HG03354 (cell line): ENCODE measurements around the gene WWC1.
"Not testable (repeated sequence)": the region's sequence is repeated elsewhere in the genome, so short reads cannot be mapped to it uniquely, and the experiment has no call there.

Experiments used
- ATAC-seq: cut with Tn5 transposase; IDR thresholded peaks from one replicate; pipeline ENCODE4 v1.9.1; 2021; ENCODE audit warnings: mild to moderate bottlenecking; ENCODE audit not compliant: unreplicated experiment, poor library complexity, severe bottlenecking

Gene WWC1

GRCh38 chr5:168426007-168426863 is 134.8 kb downstream of the WWC1 start:
- no peak for ATAC-seq

DNA sequence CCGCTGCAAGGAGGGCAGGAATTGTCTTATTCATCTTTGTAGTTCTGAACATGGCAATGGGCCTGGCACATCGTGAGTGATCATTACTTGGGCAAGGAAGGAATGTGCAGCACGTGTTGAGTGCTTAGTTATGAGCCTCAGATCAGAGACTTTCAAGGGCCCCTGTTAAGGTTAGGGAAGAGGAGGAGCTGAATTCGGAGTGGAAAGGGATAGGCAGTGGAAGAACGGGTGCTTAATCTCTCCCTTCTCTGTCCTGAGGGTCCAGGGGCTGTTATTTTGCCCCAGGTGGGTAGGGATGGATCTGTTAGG is 135.4 kb downstream of the WWC1 start:
- no peak for ATAC-seq

DNA sequence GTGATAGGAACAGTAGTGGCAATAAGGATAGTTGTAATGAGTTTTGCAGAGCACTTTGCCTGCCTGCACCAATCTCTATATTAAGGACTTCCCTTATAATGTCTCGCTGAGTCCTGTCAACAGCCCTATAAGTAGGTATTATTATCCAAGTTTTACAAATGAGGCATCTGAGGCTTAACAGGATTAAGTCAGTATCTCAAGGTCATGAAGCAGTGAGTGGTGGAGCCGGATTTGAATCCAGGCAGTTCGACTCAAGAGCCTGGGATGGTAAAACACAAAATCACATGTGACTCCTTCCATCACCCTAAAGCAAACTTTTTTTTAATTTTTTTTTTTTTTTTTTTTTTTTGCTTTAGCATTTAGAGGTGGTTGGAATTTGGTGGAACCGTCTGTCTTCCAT is 135.8 kb downstream of the WWC1 start:
- ATAC-seq, result no peak

- ATAC-seq, result no peak
These were observed 137.1 kb downstream of the WWC1 start for GRCh38 chr5:168428552-168428951.

GRCh38 chr5:168430296-168430695 is 138.9 kb downstream of the WWC1 start:
- ATAC-seq, result no peak

DNA sequence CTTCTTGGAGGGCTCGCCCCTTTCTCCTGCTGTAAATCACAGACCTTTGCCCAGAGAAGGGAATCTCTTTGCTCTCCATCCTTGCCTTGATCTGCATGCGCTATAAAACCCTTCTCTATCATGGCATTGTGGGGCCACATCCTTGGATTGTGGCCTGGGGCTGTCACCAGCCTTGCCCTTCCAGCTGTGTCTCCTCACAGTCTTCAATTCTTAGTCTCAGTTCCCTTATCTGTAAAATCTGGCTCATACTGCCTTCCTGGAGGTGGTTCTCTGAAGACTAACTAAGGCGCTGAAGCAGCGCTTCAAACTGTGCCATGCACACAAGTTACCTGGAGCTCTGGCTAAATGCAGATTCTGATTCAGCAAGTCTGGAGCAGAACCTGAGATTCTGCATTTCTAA is 141.5 kb downstream of the WWC1 start:
- ATAC-seq, result peak; percentile 82

DNA sequence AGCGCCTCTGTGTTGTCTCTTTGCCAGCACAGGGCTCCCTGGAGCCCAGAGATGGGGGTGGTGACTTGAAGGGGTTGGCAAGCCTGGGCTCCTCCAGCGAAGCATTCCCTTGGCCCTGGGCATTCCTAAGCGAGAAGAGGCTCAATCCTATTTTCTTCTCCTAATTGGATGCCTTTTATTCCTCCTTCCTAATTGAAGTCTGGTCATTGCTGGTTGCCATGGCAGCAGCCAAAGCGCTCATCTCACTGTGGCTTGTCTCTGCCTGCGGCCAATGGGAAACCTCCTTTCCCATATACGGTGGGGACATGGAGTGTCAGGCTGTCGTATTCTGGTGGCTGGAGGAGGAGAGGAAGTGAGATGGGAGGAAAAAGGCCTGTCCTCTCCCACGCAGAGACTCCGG is 142.6 kb downstream of the WWC1 start:
- no peak for ATAC-seq

DNA sequence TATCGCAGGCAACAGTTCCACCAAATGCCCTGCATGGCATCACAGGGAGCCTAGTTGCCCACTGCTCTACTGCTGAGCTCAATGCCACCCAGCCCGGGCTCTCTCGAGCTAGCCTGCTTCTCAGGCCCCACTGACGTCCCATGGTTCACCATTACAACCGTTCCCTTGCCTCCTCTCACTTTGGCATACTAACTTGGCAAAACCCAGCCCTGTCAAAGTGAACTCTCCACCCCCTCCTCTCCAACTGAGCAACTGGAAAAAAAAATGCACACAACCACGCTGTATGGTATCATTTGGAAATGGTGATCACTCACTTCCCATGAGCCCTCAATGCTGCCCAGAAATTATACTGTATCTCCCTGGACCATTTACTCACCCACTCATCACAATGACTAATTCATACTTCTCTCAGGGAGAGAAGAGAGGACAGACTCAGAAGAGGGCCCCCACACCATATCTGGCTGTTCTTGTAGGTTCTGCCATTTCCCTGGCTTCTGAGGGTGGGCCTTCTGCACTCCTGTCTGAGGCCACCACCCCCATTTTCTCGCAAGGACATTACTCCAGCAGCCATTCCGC is 143.4 kb downstream of the WWC1 start:
- ATAC-seq, result no peak

GRCh38 chr5:168435340-168435739 is 143.9 kb downstream of the WWC1 start:
- not testable (repeated sequence) for ATAC-seq

DNA sequence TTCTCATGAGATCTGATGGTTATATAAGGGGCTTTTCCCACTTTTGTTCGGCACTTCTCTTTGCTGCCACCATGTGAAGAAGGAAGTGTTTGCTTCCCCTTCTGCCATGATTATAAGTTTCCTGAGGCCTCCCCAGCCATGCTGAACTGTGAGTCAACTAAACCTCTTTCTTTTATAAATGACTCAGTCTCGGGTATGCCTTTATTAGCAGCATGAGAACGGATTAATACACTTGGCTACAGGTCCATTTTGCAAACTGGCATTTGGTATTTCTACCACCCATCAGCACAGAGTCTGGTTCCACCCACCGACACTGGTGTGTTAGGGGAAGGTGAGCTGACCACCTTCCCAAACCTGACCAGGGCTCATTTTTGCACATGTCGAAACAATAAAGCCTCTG is 146.9 kb downstream of the WWC1 start:
- ATAC-seq, result no peak

- no peak for ATAC-seq
These were observed 152.1 kb downstream of the WWC1 start for GRCh38 chr5:168443533-168443932.

- ATAC-seq, result no peak
These were observed 152.7 kb downstream of the WWC1 start for GRCh38 chr5:168443950-168444700.

DNA sequence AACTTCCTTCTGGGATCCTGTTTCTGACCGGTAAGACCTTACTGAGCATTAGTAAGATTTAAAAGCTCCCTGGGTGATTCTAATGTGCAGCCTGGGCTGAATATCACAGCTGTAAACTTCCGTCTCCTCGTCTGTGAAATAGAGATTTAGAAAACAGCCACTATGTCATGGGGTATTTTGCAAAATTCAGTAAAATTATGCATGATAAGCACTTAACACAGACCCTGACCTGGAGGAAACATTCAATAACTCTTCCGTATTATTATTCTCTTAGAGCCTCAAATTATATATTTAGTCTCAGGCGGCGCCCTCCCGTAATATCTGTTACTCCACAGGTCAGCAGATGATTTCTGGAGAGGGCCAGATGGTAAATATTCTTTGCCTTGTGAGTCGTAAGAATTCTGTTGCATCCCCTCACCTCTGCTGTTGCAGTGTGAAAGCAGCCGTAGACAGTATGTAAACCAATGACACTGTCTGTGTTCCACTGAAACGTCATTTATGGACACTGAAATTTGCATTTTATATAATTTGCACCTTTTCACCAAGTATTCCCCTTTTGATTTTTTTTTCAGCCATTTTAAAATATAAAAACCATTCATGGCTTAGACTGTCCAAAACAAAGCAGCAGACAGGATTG is 155.7 kb downstream of the WWC1 start:
- no peak for ATAC-seq

DNA sequence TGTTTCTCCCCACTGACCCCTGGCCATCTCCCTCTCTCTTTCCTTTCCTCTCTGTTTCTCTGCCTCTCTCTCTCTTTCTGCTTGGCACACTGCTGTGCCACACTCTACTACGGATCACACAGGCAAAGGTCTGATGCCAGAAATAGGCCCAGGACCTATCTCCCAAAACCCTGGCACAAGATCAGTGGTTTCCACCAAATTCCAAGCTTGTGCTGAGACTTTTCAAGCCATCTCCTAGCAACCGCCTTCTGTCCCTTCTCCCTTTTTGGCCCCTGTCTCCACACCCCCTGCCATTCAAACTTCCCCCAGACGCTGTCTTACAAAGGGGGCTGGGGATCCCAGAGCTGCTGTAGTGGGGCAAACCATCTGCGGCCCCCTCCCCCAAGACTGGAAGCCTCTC is 156.4 kb downstream of the WWC1 start:
- ATAC-seq, result no peak

- no peak for ATAC-seq
These were observed 157.7 kb downstream of the WWC1 start for GRCh38 chr5:168449166-168449565.

DNA sequence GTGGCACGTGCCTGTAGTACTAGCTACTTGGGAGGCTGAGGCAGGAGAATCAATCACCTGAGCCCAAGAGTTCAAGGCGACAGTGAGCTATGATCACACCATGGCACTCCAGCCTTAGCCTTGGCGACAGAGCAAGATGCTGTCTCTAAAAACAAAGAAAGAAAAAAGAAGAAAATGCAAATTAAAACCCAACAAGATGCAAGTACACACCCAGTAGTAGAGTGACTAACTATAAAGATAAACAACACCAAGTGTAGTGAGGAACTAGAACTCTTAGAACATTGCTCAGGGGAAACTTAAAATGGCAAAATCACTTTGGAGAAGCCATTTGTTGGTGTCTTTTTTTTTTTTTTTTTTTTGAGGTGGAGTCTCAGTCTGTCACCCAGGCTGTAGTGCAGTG is 160.1 kb downstream of the WWC1 start:
- ATAC-seq, result no peak

DNA sequence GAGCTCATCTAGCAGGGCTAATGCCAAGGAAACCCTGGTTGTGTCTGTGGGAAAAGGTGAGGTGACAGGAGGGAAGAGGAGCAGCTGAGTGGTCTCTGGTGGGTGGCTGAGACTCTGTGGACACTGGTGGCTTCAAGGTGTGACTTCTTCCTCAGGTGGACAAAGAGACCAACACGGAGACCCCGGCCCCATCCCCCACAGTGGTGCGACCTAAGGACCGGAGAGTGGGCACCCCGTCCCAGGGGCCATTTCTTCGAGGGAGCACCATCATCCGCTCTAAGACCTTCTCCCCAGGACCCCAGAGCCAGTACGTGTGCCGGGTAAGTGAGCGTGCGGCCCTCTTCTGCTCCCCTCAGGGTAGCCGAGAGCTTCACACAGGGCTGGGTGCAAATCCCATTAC is 163.8 kb downstream of the WWC1 start:
- no peak for ATAC-seq

DNA sequence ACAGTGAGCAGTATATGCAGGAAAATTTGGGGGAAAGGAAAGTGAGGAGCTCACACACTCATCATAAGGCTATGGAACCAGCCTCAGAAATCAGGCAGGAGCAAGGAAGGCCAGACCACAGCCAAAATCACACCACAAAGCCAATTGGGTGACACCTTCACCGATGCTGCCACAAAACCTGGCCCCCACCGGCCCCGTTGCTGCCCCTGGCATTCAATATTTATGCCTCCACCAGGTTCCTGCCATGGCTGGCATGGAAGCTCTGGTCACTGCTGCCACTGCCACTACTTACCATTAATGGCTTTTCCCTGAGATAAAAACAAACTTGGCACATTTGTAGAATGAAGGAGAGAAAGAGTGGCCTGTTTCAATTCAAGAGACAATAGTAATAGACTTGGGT is 166.1 kb downstream of the WWC1 start:
- no peak for ATAC-seq

DNA sequence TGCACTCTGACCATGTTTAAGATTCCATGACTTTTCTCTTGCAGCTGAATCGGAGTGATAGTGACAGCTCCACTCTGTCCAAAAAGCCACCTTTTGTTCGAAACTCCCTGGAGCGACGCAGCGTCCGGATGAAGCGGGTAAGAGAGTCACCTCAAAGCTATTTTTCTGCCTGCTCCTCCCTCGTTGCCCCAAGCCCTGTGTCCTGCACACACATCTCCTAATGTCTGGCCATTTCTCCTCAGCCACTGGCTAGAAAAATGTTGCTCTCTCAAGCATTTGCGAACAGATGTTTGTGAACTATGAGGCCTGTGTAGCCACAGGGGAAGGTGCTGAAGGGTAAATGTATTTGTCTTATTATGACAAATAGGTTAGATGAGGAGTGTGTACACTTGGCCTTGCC is 169.2 kb downstream of the WWC1 start:
- ATAC-seq, result no peak

DNA sequence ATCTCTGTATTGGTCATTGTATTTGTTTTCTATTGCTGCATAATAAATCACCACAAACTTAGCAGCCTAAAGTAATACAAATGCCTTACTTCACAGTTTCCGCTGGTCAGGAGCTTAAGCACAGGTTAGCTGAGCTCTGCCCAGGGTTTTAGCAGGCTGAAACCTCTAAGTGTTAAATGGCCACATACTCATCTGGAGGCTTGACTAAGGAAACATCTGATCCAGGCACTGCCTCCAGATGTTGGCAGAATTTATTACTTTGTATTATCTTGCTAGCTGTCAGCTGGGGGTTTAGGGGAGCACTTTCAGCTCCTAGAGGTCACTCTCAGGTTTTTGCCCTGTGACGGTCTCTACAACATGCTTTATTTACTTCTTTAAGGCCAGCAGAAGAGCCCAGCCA is 171.6 kb downstream of the WWC1 start:
- no peak for ATAC-seq

DNA sequence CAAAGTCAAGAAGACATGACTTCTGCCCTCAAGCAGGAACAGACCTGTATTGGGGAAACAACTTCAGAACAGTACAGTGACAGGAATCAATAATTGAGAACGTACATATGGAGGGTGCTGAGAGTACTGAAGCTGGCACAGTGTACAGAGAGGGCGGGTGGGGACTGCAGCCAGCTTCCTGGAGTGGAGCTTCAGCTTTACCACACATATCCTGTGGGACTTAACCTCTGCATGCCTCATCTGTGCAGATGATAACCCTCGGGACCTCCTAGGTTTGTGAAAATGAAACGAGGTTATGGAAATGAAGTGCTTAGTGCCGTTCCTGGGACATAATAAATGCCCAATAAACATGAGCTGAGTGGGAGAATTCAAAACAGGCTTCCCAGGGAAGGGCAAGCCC is 172.8 kb downstream of the WWC1 start:
- ATAC-seq, result no peak
